Ammon's horn (tissue), 1 donor: ENCODE data around the gene SCUBE1.

Source experiments
- DNase-seq: peaks from one replicate; pipeline ENCODE4 v3.0.0-alpha.2; 2016; ENCODE audit warnings: low spot score

SCUBE1 gene

GRCh38 chr22:43198936-43199335 lies 144.2 kb downstream of the SCUBE1 start:
- DNase-seq = no peak

GRCh38 chr22:43198126-43198525 lies 145.0 kb downstream of the SCUBE1 start:
- no peak for DNase-seq

GRCh38 chr22:43197271-43197941 lies 145.8 kb downstream of the SCUBE1 start:
- DNase-seq = no peak

DNA sequence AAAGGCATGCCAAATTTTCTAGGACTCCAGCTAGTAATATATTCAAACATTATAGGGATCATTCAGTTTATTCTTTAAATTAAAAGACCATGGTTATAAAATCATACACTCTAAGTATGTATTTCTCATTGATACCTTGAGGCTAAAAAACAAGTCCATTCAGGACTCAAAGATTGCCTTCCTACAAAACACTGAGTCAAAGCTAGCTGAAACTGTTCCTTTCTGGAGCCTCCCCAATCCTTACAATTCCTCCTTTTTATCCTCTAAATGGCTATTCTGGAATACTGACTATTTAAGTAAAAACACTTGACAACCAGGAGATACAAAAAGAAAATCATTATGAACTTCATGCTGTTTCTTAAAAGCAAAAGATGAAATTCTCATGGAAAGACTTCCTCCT lies 151.3 kb downstream of the SCUBE1 start:
- DNase-seq = no peak

DNA sequence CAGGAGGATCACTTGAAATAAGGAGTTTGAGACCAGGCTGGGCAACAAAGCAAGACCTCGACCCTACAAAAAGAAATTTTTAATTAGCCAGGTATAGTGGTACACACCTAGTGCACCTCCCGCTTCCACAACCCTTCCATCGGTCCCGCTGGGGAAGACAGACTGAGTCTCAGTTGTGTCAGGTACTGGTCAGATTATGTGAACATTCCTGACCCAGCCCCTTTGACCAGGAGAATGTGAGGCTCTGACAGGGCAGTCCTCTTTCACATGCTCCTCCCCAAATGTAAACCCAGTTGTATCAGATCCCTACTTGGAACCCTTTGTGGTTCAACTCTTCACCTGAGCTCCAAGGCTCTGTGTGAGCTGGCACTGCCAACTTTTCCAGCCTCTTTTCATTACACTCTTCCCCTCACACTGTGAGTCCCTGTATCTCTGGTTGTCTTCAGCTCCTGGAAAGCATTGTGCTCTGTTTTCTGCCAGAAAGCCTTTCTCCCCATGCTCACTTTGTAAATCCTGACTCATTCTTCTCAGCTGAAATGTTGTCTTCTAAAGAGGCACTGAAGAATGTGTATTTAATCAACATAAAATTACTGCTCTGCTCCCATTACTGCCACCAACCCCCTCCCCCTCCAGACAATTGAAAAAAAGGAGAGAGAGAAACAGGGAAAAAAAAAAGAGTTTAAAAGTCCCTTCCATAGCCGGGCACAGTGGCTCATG lies 154.2 kb downstream of the SCUBE1 start:
- no peak for DNase-seq

GRCh38 chr22:43187171-43188099 lies 155.7 kb downstream of the SCUBE1 start:
- DNase-seq = peak; percentile 93

- peak; percentile 63 for DNase-seq
Observed at GRCh38 chr22:43186272-43187170, 156.7 kb downstream of the SCUBE1 start, which contains the start of gene TTLL12. TSS of gene TTLL12 (minus strand) at chr22:43187134. CDS start at chr22:43187069, 65 bp downstream.

DNA sequence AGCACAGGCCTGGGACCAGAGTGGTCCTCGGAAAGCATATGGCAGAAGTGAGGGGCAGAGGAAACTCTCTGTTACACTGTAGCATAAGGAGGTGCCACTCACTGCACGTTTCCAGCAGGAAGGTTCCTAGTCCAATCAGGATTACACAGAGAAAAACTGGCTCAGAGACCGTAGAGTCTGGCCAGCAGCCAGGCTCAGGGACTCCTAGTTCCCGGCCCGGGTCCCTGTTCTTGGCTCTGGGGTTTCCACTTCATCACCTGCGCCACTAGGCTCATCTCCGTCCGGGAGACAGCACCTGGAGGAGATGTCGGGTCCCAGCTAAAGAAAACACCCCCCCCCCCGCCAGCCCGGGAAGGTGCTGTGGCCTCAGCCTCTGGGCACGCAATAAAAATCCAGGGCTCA lies 157.3 kb downstream of the SCUBE1 start:
- DNase-seq = no peak

DNA sequence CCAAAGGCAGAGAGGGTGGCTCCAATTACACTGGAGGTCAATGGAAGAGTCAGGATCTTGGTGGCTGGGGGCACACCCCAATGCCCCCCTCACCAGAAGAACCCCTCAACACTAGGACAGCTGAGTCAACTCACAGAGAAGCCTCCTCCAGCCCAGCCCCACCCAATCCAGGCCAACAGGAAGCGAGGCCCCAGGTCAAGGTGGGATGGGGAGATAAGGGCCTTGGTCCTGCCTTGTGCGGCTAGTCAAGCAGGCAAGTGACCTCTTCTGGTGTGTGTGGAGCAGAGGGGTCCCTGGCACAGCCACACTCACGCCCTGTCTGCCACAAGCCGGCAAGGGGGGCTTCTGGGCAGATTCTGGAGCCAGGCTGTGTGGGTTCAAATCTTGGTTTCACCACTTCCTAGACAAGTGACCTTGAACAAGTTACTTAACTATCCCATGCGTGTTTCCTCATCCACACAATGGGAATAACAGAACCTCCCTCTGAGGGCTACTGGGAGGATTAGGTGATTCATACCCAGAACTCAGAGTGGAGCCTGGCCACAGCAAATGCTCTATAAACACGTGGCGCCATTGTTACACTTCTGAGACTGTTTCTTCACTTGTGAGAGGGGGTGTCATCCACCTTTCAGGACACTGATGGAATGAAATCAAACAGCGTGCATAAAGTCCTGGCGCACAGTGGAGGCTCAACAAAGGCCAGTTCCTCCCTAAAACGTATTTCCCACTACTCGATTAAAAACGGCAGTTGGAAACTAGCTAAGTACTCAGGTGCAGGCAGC lies 159.5 kb downstream of the SCUBE1 start:
- no peak for DNase-seq

- DNase-seq = no peak
Observed at GRCh38 chr22:43182726-43183125, 160.4 kb downstream of the SCUBE1 start.

DNA sequence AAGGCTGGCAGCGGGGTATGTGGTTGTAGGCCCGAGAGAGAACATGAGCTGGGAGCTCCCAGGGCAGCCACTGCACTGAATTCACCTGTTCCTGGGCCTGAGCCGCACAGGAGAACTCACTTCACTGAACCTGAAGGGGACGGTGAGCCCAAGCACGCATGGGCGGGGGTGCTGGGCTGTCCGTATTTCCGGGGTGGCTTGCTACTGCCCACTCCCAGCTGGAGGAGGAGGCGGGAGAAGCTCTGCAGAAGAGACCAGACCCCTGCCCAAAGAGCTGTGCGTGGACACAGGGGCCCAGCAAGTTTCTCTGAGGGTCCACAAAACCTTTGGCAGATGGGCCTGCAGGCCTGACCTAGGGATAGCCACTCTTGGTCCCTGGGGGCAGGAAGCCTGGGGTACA lies 161.1 kb downstream of the SCUBE1 start:
- DNase-seq = no peak

GRCh38 chr22:43181321-43182076 lies 161.7 kb downstream of the SCUBE1 start:
- no peak for DNase-seq

- no peak for DNase-seq
Observed at GRCh38 chr22:43180670-43181069, 162.5 kb downstream of the SCUBE1 start.

DNA sequence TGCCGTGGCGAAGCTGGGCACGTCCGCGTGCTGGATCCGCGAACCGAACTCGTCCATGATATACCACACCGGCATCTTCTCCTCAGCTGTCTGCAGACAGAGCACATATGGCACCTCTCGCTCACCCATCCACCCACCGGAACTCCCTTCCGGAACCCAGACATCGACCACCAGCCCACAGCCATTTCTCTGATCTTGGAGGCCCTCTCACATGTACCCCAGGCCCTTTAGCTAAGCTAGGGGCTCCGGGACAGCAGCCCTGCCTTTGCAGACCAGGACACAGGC lies 163.3 kb downstream of the SCUBE1 start:
- no peak for DNase-seq

DNA sequence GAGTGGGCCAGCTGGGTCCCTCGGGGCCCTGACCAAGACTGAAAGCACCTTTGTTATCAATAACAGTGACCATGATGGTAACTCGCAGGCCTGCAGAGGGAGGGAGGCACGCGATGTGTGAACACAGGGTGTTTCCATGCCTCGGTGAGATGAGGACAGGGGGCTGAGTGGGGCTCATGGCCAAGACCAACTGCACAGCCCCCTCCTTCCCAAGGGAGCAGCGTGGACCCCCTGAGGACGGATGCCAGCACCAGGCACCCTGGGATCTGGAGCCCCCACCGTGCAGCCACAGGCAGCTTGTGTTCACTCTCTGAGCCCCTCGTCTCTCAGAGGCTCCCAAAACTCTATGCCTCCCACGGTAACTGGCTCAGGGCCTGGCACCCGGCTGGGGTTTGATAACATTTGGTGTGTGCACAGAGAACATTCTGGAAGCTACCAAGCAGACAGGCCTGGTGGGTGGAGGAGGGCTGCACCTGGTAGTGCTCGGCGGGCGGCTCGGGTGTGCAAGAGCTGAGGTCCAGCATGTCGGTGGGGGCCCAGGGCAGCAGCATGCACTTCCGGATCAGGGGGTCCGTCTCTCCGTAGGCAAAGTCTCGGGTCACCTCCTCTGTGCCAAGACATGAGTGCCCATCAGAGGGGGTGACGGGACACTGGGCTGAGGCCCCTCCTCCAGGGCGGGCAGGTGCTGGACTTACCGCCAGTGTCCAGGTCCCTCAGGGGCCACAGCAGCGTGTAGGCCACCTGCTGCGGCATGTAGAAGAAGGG lies 163.8 kb downstream of the SCUBE1 start:
- DNase-seq = no peak

GRCh38 chr22:43177479-43177878 lies 165.7 kb downstream of the SCUBE1 start:
- DNase-seq = no peak

GRCh38 chr22:43176090-43176489 lies 167.1 kb downstream of the SCUBE1 start:
- DNase-seq = no peak

- DNase-seq = no peak
Observed at GRCh38 chr22:43174941-43175531, 168.1 kb downstream of the SCUBE1 start.
